NK-92 (cell line): Measurements from ENCODE around the gene ZNF674.
"Not testable (repeated sequence)": the region's sequence is repeated elsewhere in the genome, so short reads cannot be mapped to it uniquely, and the experiment has no call there.

Source experiments
- DNase-seq: peaks from one replicate; lab custom pipeline; 2025; ENCODE audit not compliant: unreplicated experiment; lab: John Stamatoyannopoulos, UW

Gene ZNF674

GRCh38 chrX:46571423-46572339, 26.5 kb upstream of the ZNF674 start:
- DNase-seq = no peak

- DNase-seq = no peak
Observed at GRCh38 chrX:46569621-46570020, 24.4 kb upstream of the ZNF674 start.

- DNase-seq = no peak
Observed at GRCh38 chrX:46567388-46567787, 22.2 kb upstream of the ZNF674 start.

- no peak for DNase-seq
Observed at GRCh38 chrX:46561824-46562657, 16.8 kb upstream of the ZNF674 start.

- DNase-seq = no peak
Observed at GRCh38 chrX:46559062-46559461, 13.8 kb upstream of the ZNF674 start.

GRCh38 chrX:46554942-46555341, 9.7 kb upstream of the ZNF674 start:
- DNase-seq = no peak

GRCh38 chrX:46553935-46554334, 8.7 kb upstream of the ZNF674 start:
- no peak for DNase-seq

- no peak for DNase-seq
Observed at GRCh38 chrX:46551494-46552128, 6.4 kb upstream of the ZNF674 start.

GRCh38 chrX:46549914-46550313, 4.7 kb upstream of the ZNF674 start:
- DNase-seq = no peak

- no peak for DNase-seq
Observed at GRCh38 chrX:46547857-46548256, 2.6 kb upstream of the ZNF674 start.

- not testable (repeated sequence) for DNase-seq
Observed at GRCh38 chrX:46544527-46544926, 694 bp downstream of the ZNF674 start.

GRCh38 chrX:46543441-46543840, 1.8 kb downstream of the ZNF674 start:
- DNase-seq = no peak

GRCh38 chrX:46531442-46531841, 13.8 kb downstream of the ZNF674 start:
- no peak for DNase-seq

- not testable (repeated sequence) for DNase-seq
Observed at GRCh38 chrX:46530404-46530908, 14.8 kb downstream of the ZNF674 start.

- DNase-seq = not testable (repeated sequence)
Observed at GRCh38 chrX:46529740-46530403, 15.3 kb downstream of the ZNF674 start.

GRCh38 chrX:46528640-46529039, 16.6 kb downstream of the ZNF674 start:
- not testable (repeated sequence) for DNase-seq

- no peak for DNase-seq
Observed at GRCh38 chrX:46506076-46506475, 39.1 kb downstream of the ZNF674 start.

- no peak for DNase-seq
Observed at GRCh38 chrX:46502848-46503247, 42.4 kb downstream of the ZNF674 start.

- no peak for DNase-seq
Observed at GRCh38 chrX:46500054-46500453, 45.2 kb downstream of the ZNF674 start.

- no peak for DNase-seq
Observed at GRCh38 chrX:46488712-46489111, 56.5 kb downstream of the ZNF674 start.

- no peak for DNase-seq
Observed at GRCh38 chrX:46485897-46486296, 59.3 kb downstream of the ZNF674 start.
